ENCODE results near the gene B3GNT3.
"Not testable (repeated sequence)": the region's sequence is repeated elsewhere in the genome, so short reads cannot be mapped to it uniquely, and the experiment has no call there.

The B3GNT3 gene

DNA sequence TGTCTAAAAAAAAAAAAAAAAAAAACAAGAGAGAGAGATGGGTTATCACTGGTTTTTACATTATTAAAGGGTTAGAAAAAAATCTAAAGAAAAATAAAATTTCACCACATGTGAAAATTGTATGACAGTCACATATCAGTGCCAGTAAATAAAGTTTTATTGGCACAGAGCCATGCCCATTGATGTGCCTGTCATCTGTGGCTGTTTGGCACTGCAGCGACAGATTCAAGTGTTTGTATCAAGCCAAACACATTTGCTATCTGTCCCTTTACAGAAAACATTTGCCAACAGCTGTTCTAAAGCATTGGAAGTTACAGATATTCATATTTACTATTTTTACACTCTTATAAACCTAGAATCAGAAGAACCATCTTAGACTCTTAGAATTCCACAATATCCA, 27.4 kb upstream of the B3GNT3 start:
- DNase-seq, result no peak

DNA sequence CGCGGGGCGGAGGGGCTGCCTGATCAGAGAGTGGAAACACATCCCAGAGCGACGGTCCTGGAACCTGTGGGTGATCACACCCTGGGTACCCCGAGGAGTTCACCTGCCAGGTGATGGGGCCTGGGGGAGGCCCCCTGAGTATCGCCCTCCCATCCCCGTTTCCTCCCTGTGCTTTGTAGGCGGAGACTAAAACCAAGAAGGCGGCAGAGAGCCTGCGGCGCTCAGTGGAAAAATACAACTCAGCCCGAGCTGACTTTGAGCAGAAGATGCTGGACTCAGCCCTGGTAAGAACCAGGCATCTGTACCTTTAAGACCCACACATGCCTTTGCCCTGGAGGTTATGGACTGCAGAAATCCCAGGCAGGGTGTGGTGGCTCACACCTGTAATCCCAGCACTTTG, 24.3 kb upstream of the B3GNT3 start:
- no peak for DNase-seq

- DNase-seq, result no peak
Observed at GRCh38 chr19:17772172-17772571, 22.8 kb upstream of the B3GNT3 start.

GRCh38 chr19:17775245-17775927, 19.6 kb upstream of the B3GNT3 start:
- no peak for DNase-seq

- no peak for DNase-seq
Observed at GRCh38 chr19:17775991-17776803, 18.7 kb upstream of the B3GNT3 start.

GRCh38 chr19:17777840-17778239, 17.1 kb upstream of the B3GNT3 start:
- not testable (repeated sequence) for DNase-seq

DNA sequence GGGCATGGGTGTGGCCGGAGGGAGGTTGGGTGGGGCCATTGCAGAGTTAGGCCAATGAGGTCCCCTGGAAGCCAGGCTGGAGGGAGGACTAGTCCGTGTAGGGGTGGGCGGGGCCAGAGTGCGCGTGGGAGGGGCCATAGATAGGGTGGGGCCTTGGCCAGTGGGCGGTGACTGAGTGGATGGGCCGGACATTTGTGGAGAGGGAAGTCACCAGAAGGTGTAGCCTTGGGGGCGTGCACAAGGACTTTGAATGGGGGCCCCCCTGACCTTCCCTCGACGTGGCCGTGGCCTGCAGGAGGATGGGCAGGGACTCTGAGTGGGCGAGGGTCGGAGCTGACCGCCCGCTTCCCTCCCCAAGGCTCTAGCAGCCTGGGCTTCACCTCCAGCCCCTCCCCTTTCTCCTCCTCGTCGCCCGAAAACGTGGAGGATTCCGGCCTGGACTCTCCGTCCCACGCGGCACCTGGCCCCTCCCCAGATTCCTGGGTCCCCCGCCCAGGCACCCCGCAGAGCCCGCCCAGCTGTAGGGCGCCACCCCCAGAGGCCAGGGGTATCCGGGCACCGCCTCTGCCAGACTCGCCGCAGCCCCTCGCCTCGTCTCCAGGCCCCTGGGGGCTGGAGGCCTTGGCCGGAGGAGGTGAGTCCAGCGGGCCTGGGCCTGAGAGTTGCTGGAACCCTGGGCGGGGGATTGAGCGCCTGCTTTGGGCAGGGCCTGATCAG, 16.5 kb upstream of the B3GNT3 start:
- DNase-seq, result no peak

DNA sequence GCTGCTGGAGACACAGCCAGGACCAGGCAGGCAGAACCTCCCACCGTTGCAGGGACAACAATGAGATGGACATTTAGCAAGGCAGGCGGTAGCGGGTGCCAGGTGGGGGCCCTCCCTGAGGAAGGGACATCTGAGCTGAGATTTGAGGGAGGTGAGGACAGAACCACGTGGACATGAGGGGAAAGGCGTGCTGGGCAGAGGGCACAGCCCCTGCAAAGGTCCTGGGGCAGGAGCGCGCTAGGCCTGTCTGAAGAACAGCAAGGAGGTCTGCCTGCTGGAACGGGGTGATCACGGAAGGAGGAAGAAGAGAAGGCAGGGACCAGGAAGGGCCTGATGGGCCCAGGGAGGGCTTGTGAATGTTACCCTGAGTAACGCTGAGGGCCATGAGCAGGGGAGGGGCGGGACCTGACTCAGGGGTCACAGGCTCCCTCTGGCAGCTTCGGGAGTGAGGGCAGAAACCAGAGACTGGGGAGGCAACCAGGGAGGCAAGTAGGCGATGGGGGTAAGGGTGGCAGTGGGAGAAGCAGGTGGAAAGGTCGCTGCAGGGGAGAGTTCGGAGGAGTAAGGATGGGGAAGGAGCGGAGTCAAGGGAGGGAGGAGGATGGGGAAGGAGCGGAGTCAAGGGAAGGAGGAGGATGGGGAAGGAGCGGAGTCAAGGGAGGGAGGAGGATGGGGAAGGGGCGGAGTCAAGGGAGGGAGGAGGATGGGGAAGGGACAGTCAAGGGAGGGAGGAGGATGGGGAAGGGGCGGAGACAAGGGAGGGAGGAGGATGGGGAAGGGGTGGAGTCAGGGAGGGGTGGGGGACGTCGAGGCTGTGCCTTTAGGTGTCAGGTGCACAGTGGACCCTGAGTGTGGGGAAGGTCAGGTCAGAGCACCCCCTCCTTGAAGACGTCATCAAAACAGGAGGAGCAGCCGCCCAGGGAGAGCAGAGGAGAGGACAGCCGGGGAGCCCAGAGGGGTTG, 15.7 kb upstream of the B3GNT3 start:
- no peak for DNase-seq

DNA sequence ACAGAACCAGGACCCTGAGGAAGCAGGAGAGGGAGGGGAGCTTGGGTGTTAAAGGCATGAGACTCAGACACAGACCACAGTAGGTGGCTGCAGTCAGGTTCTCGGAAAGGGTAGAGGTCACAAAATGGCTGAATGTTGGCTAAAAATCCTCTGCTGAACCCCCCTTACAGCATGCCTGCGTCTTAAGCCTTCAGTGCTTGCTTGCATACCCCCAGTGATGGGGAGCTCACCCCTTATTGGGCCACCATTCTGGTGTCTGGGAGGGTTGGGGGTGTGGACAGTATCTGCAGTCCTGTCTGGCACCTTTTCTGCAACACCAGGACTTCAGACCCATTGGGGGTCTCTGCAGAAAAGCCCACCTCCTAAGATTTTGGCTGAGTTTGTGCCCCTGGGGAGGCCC, 14.2 kb upstream of the B3GNT3 start:
- no peak for DNase-seq

GRCh38 chr19:17783721-17784120, 11.2 kb upstream of the B3GNT3 start:
- not testable (repeated sequence) for DNase-seq

- DNase-seq, result peak; percentile 78
Observed at GRCh38 chr19:17784201-17785008, 10.5 kb upstream of the B3GNT3 start.

- no peak for DNase-seq
Observed at GRCh38 chr19:17787274-17787913, 7.5 kb upstream of the B3GNT3 start.

- DNase-seq, result no peak
Observed at GRCh38 chr19:17788632-17789031, 6.3 kb upstream of the B3GNT3 start.

DNA sequence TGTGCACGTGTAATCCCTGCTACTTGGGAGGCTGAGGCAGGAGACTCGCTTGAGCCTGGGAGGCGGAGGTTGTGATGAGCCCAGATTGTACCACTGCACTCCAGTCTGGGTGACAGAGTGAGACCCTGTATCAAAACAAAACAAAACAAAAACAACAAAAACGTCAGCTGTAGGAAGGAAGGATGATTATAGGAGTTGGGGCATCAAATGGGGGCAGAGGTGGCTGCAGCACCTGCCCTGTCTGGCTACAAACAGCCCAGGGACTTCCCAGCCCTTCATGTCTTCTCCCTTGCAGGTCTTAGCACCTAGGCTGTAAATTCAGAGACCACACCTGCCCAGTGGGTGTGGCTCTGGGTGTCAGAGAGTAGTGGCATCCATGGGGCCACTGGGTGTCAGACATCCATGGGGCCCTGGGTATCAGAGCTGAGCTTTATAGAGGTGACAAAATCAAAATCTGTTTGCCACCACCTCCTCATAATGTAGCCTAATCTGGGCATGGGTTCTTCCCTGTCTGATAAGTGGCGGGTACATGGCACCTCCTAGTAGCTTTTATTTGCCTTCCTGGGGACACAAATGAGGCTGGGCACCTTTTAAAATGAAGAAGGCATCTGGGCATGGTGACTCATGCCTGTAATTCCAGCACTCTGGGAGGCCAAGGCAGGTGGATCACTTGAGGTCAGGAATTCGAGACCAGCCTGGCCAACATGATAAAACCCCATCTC, 4.7 kb upstream of the B3GNT3 start:
- DNase-seq, result no peak

DNA sequence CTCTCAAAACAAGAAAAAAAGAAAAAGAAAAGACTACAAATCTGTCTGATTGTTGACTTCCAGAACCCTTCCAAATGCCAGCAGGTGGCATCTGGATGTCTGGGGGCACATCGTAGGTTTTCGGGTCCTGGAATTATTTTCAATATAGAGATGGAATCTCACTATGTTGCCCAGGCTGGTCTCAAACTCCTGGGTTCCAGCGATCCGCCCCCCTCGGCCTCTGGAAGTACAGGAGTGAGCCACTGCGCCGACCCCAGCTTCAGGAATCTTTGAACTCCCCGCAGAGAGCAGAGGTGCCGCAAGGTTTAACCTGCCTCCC, 567 bp upstream of the B3GNT3 start:
- no peak for DNase-seq

DNA sequence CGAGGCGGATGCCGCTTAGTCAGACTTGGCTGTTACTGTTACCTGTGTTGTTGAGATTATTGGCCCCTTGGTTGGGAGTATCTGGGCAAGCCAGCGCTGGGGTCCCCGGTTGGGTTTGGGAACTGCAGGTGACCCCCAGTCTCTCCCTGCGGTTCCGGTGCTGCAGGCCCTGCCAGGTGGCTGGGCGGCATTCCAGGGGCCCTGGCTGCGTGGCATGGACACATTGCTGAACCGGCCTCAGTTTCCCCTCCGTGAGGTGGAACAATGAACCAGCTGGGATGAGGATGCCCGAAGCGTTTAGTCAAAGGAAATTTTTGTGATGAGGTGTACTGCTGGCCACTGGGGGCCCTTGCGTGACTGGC, 538 bp downstream of the B3GNT3 start:
- DNase-seq, result no peak

- DNase-seq, result no peak
Observed at GRCh38 chr19:17796013-17796837, 1.3 kb downstream of the B3GNT3 start.

GRCh38 chr19:17796838-17797423, 2.0 kb downstream of the B3GNT3 start:
- no peak for DNase-seq

DNA sequence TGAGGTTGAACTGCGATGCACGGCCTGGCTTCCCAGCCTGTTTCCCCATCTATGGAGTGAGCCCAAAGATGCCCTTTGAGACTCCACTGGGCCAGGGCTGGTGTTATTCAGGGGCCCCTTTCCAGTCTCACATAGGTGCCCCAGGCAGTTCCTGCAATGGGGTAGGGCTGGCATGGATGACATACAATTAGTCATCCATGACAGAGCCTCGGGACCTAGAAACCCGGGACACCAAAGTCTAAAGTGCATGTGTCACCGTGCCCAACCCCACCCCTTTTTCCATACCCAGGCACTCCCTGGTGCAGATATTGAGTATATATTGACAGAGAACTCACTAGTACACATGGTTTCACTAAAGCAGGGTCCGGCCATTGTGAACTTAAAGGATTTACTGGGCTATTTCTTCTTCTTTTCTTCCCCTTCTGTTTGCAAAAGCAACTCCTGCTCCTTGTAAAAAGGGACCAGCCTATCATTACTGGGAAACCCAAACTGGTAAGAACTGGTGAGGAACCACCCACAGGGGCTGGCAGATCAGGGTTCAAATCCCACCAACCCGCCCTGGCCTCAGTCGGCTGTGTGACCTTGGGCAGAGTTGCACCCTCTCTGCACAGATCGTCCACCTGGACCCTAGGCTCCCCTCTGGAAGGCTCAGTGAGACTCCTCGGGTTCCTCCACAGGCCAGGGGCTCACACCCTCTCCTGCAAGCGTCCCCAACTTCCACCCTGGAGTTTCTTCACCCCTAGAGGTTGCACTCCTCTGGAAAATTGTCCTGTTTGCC, 2.7 kb downstream of the B3GNT3 start:
- DNase-seq, result no peak
